ENCODE measurements around the gene PDE1C.

PDE1C gene

DNA sequence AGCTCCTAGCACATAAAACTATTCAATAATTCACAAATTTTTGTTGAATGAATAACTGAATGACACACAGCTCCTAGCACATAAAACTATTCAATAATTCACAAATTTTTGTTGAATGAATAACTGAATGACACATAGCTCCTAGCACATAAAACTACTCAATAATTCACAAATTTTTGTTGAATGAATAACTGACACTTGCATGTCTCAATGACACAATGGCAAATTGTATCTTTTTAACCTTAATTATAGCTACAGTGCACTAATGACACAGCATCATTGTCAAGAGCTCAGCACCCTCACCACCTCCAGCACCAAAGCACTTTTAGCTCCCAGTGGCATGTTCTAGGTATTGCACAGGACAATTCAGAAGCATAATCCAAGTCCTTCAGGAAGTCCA is 131.6 kb downstream of the PDE1C start:
- DNase-seq (ENCODE audit: low read depth): no peak

DNA sequence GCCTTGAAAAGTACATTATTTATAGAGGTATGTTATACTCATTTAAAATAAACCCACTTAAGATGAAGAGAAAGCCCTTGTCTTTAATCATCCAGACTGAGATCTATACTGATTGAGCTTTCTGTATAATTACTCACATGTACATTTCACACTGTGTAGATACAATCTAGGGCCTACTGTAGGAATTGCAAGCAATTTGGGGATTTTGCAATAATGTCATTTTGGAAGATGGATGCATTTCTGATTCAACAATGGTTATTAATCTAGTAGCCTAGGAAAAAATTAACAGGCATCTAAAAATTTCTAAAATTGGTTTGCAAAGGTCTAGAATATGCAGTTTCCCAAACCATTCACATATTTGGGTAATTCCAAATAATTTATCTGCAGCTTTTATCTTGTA is 132.2 kb downstream of the PDE1C start:
- no peak for DNase-seq (ENCODE audit: low read depth)

DNA sequence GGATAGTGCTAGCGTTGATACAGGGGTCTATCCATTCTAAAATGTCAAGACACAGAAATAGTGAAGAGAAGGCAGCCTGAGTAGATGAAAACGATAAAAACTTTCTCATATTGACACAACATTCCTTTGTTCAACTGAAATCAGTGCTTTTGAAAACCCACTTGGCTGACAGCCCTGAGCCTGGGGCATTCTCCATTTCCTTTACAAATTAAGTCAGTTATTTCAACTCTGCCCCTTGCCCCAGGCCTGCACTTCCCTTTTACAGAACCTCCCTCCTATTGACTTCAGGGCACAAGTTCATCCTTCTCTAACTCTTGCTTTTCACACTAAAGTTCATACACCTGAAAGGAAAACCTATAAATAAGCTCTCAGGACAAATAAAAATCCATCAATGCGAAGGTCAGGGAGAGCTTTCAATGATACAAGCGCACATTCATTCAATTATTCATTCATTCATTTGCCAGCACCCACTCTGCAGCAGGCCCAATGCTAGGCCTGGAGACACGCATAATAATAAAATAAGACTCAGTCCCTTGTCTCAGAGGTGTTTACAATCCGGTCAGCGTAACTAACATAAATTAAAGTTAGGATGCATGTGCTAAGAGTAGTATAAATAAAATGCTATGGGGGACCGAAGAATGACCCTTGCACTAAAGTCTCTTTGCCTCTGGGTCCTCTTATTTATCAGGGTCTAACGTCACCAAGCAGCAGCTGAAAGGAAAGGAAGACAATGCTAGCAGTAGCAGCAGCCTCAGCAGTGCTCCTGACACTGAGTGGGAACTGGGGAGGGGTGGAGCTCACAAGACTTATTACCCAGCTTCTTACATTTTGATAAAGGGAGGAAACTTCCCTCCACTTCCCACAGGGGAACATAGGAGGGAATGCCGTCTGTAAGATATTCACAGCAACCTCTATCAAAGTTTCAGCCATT is 134.8 kb downstream of the PDE1C start:
- no peak for DNase-seq (ENCODE audit: low read depth)

DNA sequence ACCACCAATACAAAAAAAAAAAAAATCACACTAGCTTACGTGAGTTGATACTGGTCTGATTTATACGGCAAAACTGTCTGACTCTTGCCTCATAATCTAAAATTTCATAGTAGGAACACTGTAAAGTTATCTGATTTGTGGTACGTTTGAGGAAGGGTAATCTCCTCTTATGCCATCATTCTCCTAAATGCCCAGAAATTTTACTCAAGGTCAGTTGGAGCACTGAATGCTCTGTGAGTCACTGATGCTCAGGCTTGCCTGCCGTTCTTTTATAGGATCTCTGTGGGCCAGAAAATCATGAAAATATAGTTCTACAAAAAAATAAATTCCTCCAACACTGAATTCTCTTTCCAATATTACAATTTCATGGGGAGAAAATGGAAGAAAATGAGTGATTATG is 135.7 kb downstream of the PDE1C start:
- no peak for DNase-seq (ENCODE audit: low read depth)

DNA sequence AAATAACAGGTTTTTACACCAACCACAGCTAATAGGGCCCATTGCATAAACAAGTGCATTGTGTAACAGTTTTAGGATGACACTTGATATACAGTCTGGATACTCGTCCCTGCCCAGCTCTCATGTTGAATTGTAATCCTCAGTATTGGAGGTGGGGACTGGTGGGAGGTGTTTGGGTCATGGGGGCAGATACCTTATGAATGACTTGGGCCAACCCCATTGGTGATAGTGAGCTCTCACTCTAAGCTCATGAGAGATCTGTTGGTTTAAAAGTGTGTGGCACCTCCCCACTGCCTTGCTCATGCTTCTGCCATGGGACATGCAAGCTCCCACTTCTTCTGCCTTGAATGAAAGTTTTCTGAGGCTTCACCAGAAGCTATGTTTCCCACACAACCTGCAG is 136.7 kb downstream of the PDE1C start:
- no peak for DNase-seq (ENCODE audit: low read depth)

DNA sequence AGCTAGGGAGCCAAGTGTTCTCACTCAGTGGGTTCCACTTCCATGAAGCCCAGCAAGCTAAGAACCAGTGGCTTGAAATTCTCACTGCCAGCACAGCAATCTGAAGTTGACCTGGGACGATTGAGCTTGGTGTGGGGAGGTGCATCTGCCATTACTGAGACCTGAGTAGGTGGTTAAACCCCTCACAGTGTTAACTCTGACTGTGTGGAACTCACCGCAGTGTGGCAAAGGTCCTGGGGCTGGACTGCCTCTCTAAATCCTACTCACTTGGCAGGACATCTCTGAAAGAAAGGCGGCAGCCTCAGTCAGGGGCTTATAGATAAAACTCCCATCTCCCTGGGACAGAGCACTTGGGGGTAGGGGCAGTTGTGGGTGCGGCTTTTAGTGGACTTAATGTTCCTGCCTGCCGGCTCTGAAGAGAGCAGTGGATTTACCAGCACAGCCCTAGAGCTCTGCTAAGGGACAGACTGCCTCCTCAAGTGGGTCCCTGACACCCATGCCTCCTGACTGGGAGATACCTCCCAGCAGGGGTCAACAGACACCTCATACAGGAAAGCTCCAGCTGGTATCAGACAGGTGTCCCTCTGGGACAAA is 143.1 kb downstream of the PDE1C start:
- DNase-seq (ENCODE audit: low read depth): no peak

DNA sequence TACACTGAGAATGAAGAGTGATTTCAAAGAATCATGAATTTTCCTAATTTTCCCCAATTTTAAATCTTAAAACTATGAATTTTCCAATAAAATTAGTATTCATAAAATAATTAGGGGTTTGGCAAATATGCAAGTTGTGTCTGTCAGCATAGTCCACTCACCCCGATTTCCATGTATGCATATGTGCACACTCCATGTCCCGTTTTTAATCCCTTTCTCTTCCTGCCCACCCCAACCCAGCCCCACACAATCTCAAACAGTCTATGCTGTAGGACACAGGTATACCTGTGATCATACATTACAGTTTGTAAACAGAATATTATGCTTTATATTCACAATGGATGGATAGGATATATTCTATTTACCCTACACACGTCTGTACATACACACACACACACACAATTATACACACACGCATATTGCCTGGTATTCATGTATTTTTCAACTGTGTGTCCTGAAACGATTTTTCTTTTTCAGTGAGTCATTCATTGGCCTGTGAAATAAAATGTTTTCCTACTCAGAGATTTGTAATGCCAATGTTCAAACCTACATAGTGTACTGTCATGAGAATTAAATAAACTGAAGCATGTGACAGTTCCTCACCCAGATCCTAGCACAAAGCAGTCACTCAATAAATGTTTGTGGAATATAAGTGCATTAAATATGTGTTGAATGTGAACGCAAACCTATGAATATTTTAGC is 144.3 kb downstream of the PDE1C start:
- DNase-seq (ENCODE audit: low read depth): no peak

DNA sequence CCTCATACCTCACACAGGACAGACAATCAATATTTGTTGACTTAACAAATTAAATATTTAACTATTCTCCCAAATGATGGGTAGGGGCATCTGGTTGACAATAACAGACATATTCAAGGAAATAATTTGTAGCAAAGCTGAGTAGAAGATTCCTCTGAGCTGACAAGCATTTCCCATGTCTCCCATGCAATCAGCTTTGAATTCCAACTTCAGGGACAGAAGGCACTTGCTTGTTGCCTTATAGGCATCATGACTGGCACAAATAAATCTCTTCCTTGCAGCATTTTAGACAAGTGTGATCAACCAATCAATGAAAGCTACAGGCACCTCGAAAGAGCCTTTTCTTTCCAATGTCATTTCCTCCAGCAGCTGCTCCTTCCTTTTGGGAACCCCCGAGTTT is 146.0 kb downstream of the PDE1C start:
- no peak for DNase-seq (ENCODE audit: low read depth)

DNA sequence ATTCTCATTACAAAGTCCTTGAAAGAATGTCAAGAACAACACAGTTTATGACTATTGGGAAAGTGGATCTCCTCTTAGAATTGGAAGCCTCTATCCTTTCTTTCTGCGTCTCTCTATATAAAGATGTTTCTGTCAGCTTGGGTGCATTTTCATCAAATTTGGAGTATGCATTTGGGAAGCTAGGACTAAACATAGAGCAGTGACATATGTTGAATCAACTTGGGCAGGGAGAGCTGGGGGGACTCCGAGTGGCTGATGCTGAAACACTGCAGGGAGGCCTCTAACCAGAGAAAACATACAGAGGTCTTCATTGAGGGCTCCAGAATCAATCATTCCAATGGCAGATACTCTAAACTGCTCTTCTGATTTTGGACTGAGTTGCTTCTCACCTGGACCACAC is 147.4 kb downstream of the PDE1C start:
- no peak for DNase-seq (ENCODE audit: low read depth)

DNA sequence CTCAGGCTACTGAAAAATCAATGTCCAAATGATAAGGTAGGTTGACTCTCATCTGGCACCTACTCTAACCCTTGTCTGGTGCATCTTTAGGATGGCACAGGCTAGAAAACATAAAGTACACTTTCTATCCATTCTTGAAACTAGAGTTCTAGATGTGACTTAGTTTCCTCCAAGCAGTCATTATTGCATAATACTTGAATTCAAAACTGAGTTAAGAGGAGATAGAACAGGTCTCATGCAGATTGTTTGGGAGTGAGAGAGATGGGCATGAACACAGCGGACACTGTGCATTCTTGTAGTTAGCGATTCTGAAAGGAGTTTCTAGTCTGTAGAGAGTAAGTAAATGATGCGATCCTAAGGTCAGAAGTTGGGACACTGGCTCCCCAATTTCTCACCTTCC is 149.2 kb downstream of the PDE1C start:
- DNase-seq (ENCODE audit: low read depth): no peak

DNA sequence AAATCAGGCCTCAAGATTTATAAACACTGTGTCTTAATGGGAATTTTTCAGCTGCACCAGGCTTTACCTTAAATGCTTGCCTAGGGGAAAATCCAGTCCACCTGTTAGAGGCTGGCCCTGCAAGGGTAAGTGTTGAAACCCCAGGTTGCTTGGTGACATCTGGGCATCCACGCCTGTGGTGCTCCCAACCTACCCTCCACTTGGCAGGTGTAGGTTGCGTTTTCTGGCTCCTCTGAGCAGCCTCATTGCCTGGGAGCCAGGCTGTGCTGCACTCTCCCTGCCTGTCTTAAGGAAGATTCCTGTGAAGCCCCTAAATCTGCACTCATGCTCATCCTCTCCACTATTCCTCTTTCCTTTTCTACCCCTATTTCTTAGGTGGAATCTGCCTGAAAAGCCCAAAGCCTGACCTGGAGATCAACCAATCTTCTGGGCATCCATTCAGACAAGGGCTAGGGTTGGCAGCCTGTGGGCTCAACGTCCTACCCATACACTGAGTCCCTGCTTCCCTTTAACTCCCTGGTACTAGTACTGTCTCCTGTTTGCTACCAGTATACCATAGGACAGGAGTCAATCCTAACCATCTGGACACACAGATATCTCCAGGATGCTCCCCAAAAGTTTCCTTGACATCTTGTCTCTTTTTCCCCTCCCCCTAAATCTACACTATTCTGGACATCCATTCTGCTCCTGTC is 150.4 kb downstream of the PDE1C start:
- no peak for DNase-seq (ENCODE audit: low read depth)

DNA sequence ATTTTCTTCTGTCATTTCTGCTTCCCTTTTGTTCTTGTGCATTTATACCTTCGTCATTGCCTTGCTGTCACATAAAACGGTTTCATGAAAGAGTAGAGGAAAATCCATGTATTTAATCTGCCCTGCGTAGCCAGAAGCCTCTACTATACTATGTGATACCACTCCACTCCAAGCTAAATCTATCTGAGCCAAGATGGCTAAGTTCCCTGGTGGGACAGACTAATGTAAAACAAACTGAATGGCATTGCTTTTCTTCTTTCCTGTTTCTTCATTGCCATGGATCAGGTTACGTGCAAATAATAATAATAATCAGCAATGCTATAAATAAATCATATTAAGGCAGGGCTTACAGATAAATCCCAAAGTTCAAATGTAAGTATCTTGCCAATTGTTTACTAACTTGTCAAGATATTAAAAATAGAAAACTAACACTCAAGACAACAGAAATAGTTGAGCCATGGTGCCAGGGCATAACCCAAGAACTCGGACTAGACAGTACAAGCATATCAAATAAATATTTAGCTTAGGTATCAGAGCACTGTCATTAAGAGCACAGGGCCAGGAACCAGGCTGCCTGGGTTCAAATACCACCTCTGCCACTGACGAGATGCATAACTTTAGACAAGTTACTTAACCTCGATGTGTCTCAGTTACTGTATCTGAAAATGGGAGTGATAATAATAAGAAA is 151.4 kb downstream of the PDE1C start:
- DNase-seq (ENCODE audit: low read depth): no peak

DNA sequence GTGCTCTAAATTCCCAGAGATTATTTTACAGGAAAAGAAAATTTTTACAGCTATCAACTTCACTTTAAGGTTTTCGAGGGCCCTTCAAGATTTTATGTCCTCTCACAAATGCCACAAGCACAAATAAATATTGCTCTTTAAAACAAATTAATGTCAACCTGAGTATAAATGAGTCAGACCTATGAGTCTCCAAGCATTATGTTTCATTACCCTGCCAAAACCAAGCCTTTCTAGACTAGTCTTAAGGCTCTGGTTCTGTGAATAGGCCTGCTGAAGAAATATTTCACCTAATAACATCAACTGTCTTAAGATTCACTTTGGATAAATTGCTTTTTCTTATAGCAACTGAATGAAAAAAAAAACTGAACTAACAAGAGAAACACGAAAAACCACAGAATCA is 153.0 kb downstream of the PDE1C start:
- no peak for DNase-seq (ENCODE audit: low read depth)

DNA sequence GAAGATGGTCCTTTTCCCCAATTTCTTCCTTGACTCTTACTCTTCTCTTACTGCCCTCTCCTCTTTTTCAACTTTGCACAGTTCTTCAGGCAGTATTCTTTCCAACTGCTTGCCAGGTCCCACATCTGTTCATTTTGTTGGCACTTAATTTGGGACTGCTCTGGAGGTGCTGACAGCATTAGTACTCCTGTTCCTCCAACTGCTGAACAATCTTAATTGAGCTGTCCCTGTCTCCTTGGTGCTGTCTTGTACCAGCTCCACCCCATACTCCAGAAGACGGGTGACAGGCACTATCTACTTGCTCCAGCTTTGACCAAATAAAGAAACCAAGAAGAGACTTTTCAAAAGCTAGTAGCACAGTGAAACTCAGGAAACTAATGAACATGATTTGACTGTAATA is 160.0 kb downstream of the PDE1C start:
- DNase-seq (ENCODE audit: low read depth): no peak

DNA sequence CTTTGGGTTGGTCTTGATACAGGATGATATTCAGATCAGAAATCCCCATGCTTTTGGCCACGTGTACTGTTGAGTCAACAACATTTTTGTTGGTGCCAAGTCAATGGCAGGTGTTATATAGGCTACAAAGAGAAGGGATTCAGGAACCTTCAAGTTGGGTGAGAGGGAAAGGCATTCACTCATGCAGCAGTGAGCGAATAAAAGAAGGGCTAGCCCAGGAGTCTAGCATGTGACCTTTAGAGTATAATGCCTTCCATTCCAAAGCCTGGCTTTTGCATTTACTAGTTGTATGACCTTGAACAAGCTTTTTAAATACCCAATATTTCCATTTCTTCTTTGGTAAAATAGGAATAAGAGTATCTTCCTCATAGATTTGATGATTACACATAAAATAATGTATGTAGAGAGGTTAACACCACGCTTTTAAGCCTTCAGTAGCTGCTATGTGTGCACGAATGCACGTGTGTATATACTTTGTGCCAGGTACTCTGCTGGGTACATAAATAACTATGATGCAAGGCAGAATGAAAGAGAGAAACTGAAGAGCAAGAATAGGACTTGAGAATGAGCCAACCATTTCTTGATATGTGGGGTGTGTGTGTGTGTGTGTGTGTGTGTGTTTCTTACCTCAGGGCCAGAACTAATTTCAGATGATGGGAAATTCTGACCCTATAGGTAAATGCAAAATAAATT is 163.6 kb downstream of the PDE1C start:
- no peak for DNase-seq (ENCODE audit: low read depth)

DNA sequence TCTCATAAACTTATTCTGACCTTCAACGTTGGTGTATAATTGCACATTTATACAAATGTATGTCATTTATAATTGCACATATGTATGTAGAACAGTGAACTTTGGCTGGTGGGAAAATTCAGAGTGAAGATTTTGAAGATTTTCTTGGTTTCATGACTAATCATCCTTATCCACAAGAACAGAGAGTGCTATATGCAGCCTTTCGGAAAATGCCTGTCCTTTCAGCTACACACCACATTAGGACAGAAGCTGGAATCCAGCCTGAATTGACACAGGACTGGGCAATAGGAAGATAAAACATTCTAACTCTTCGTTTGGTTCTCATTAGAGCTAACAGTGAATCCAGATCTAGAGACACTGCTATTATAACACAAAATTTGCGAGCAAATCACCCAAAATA is 166.2 kb downstream of the PDE1C start:
- no peak for DNase-seq (ENCODE audit: low read depth)

DNA sequence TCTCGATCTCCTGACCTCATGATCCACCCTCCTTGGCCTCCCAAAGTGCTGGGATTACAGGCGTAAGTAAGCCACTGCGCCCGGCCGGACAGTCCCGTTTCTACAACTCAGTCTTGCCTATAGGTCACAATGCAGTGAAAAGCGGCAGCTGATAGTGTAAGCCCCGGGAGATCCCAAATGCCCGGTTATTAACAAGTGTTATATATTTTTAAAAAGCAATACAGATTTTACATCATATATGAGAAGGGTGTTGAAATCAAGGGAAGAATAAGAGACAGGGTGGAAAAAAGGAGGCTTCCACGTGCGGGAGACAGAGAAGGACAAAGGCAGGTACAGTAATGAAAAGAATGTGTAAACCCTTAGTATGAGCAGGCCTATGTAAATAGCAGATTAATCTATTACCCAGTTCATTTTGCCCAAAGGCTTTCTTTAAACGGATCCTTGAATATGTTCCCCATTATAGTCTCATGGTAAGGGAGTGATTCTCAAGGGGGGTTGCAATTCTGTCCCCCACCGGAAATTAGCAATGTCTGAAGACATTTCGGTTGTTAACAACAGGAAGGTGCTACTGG is 170.8 kb downstream of the PDE1C start:
- no peak for DNase-seq (ENCODE audit: low read depth)

DNA sequence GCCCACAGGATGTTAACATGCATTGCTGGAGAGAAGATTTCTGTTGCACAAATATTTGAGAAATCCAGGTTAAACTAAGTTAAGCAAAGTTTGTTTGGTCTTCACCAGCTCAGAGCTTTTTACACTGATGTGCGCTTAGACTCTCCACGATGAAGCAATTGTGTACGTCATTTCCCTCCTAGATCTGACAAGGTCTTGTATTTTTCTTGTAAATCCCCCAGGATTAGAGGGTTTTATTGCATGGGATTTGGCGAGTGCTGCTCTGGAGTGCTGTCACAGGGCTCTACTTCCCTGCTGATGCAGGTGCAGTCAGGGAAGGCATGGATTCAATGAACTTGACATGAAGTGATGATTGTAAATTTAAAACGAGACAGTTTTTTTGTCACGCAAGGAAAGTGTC is 173.3 kb downstream of the PDE1C start:
- DNase-seq (ENCODE audit: low read depth): no peak

DNA sequence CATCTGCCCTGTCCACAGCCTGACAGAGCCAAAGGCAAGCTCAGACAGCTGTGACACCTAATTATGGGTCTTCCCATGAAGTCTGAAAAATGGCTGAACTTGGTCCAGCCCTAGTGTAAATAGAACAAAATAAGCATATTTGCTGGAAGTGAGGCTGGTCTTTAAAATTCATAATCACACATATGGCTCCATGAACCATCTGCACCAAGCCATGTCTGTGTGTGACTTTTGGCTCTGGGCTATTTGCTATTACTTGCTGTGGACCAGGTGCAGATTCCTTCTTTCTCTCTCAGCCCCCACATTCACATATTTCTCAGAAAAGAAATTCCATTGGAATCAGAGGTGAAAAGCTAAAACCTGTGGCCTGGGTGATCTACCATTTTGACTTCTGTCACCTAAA is 175.9 kb downstream of the PDE1C start:
- no peak for DNase-seq (ENCODE audit: low read depth)

DNA sequence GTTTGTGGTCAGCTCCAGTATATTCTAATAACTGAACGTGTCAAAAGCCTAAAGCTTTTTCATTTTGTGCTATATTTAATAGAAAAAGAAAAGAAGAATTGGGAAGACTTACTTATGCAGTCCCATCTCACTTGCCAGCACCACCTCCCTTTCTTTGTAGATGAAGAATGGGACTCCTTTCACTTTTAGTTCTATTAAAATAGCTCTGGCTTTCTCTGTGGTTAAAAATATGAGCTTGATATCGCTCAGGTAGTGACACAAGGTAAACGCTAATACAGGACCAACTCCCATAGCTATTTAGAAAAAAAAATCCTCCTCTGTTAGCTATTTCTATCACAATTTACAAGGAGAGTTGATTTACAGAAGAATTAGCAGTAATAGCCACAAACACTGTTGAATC is 176.8 kb downstream of the PDE1C start:
- no peak for DNase-seq (ENCODE audit: low read depth)
